Progenitor cell of endocrine pancreas (in vitro differentiated cells): ENCODE measurements around the gene PTEN. TPM values are rescaled to one million over a fixed set of nuclear protein-coding genes. Genes with fewer than 3 reads are reported as not detected.

Experiments used
- DNase-seq: peaks from one replicate; pipeline ENCODE4 v3.0.0; 2021; ENCODE audit warnings: low spot score; ENCODE audit not compliant: unreplicated experiment
- H3K27ac Mint-ChIP-seq: 2 replicates; pipeline ENCODE4 v1.8.0; 2021; ENCODE audit warnings: mild to moderate bottlenecking, moderate library complexity, mixed read lengths
- H3K27me3 Mint-ChIP-seq: 2 replicates; pipeline ENCODE4 v1.8.0; 2021; ENCODE audit warnings: mixed read lengths
- H3K36me3 Mint-ChIP-seq: 2 replicates; pipeline ENCODE4 v1.8.0; 2022; ENCODE audit warnings: mixed read lengths; ENCODE audit not compliant: insufficient read depth
- H3K4me1 Mint-ChIP-seq: 2 replicates; pipeline ENCODE4 v1.8.0; 2021; ENCODE audit warnings: low read depth, mixed read lengths
- H3K4me3 Mint-ChIP-seq: 2 replicates; pipeline ENCODE4 v1.8.0; 2021; ENCODE audit warnings: low read depth, mild to moderate bottlenecking, moderate library complexity, mixed read lengths
- H3K9me3 Mint-ChIP-seq: 2 replicates; pipeline ENCODE4 v1.8.0; 2021; ENCODE audit warnings: low read depth, mixed read lengths
- long read RNA-seq: library from polyadenylated mRNA; unstranded; transcript quantifications from one replicate; pipeline ENCODE4 v2.0.0, GENCODE V29; 2020
- total RNA-seq: library from RNA; stranded (reverse); gene quantifications from 2 replicates; pipeline ENCODE4 v1.2.1, GENCODE V29; 2021
- TF ChIP-seq, protein P1 (sequence below): fragments of 200-600 bp; sonication (generic); IDR thresholded peaks from one replicate; pipeline ENCODE4 v1.5.0; 2021; ENCODE audit warnings: antibody characterized with exemption, mild to moderate bottlenecking; ENCODE audit not compliant: unreplicated experiment

The PTEN gene
- 66.7 and 71.0 TPM in 2 replicates for total RNA-seq
- long read RNA-seq, full-length matches to known transcripts, result 6 of 12 reads
- long read RNA-seq, partial matches to known transcripts, result 1 of 12 reads
- long read RNA-seq, other reads (novel, unspliced or antisense), result 5 of 12 reads

GRCh38 chr10:87863053-87863943, at the start of gene PTEN, which contains the start of gene KLLN:
Gene PTEN (plus strand): TSS chr10:87863625. CDS start chr10:87864470, 845 bp downstream.
Gene KLLN (minus strand): TSS chr10:87863533. CDS start chr10:87862487, 1,046 bp downstream.
- Mint-ChIP-seq H3K27ac (peak within 1 kb of the TSS; percentile 99), H3K4me1 (peaks cover 31% of the 10 kb centered on the region), H3K27me3 (no peaks in the 10 kb centered on the region), H3K9me3 (no peaks in the 10 kb centered on the region), H3K36me3 (peaks cover 1% of the 10 kb centered on the region), H3K4me3 (peak within 1 kb of the TSS; percentile 96)
- peak; percentile 82 for DNase-seq
- TF ChIP-seq, protein P1, sequence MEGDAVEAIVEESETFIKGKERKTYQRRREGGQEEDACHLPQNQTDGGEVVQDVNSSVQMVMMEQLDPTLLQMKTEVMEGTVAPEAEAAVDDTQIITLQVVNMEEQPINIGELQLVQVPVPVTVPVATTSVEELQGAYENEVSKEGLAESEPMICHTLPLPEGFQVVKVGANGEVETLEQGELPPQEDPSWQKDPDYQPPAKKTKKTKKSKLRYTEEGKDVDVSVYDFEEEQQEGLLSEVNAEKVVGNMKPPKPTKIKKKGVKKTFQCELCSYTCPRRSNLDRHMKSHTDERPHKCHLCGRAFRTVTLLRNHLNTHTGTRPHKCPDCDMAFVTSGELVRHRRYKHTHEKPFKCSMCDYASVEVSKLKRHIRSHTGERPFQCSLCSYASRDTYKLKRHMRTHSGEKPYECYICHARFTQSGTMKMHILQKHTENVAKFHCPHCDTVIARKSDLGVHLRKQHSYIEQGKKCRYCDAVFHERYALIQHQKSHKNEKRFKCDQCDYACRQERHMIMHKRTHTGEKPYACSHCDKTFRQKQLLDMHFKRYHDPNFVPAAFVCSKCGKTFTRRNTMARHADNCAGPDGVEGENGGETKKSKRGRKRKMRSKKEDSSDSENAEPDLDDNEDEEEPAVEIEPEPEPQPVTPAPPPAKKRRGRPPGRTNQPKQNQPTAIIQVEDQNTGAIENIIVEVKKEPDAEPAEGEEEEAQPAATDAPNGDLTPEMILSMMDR, result no peak

DNA sequence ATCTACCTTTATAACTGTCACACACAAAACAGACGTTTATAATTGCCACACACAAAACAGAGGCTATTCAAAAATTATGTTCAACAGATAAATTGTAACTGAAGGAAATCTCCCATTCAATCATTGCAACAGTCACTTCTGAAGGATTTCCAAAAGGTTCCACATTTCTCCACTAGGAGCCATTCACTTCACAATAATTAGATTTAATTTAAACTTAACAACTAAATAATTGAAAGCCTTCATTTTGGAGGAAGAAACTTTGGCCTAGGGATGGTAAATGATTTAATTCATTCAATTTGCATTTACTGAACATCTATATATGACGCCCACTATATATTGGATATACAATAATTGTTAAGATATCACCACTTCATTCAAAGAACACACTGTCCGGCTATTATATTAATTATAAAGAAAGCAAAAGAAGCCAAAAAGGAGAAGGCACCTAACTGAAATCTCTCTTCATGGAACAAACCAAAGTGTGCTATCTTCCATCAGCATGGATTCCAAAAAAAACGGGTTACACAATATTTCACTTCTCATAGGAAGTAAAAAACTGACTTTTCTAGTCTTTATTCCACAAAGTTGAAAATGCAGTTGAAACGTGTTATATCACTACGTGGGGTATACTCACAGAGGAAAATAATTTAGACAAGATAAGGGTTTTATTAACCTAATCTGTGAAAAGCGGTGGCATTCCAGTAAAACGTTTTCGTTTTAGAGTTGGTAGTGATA, 47.1 kb upstream of the PTEN start:
- Mint-ChIP-seq H3K27ac (peak overlapping the region; percentile 99), H3K9me3 (no peaks in the 10 kb centered on the region), H3K4me1 (peaks cover 18% of the 10 kb centered on the region), H3K4me3 (peak overlapping the region; percentile 85), H3K36me3 (peaks cover 12% of the 10 kb centered on the region), H3K27me3 (no peaks in the 10 kb centered on the region)
- no peak for DNase-seq
- TF ChIP-seq, protein P1, result peak; percentile 39

DNA sequence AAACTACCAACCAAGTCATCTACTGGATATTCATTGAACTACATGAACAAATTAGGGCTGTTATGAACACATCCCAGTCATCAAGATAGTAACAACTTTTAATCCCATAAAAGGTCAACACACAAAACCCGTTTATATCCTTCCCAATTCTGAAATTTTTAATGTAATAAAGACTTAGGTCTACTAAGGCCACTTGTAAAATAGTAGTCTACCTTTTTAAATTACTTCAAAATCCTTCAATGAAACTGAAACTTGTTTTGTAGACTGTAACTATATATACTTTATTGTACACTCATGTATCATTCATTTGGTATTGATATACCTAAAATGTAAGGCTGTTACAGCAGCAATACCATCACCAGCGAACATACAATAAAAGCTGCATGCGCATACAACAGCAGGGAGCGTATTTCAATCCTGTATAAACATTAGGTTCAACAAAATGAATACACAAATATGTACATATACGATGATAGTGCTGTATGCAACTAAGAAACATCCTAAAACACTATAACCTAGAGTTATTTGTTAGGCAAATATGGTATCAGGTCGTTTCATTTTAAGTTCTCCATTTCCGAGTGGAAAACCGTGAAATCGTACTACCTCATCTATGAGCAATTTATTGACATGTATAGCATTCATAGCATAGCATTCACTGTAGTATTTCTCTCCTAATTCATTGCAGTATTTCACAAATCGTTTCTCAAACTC, 46.4 kb upstream of the PTEN start:
- TF ChIP-seq, protein P1, result no peak
- no peak for DNase-seq
- H3K27me3 Mint-ChIP-seq, result no peaks in the 10 kb centered on the region
- H3K4me3 Mint-ChIP-seq, result peak overlapping the region; percentile 85
- H3K36me3 Mint-ChIP-seq, result peaks cover 5% of the 10 kb centered on the region
- no peaks in the 10 kb centered on the region for H3K9me3 Mint-ChIP-seq
- peak overlapping the region; percentile 99 for H3K27ac Mint-ChIP-seq
- peaks cover 18% of the 10 kb centered on the region for H3K4me1 Mint-ChIP-seq

- H3K4me3 Mint-ChIP-seq, result peak within 1 kb of the TSS; percentile 85
- peaks cover 18% of the 10 kb centered on the region for H3K4me1 Mint-ChIP-seq
- peaks cover 4% of the 10 kb centered on the region for H3K36me3 Mint-ChIP-seq
- peak within 1 kb of the TSS; percentile 99 for H3K27ac Mint-ChIP-seq
- H3K27me3 Mint-ChIP-seq, result no peaks in the 10 kb centered on the region
- H3K9me3 Mint-ChIP-seq, result no peaks in the 10 kb centered on the region
- peak; percentile 77 for DNase-seq
- TF ChIP-seq, protein P1, result peak; percentile 37
These were observed 45.6 kb upstream of the PTEN start, which contains the start of gene ATAD1 for GRCh38 chr10:87817609-87818504. Gene ATAD1 (minus strand): TSS chr10:87818226. CDS start chr10:87814599, 3,627 bp downstream.
